Neural cell (in vitro differentiated cells): ENCODE results near the gene LGSN. TPM values are rescaled to one million over a fixed set of nuclear protein-coding genes. Genes with fewer than 3 reads are reported as not detected.

ENCODE experiments used
- H2AFZ ChIP-seq: fragments of 200-600, 300-800 bp; sonication (generic), shearing (Covaris generic); 2 replicates; pipeline ENCODE4 v1.6.0; 2014; ENCODE audit warnings: low read depth, mild to moderate bottlenecking, antibody characterized with exemption, low read length, moderate library complexity
- H3F3A ChIP-seq: fragments of 200-600 bp; shearing (Covaris generic); 2 replicates; pipeline ENCODE4 v1.6.1; 2016; ENCODE audit warnings: mild to moderate bottlenecking, moderate library complexity, mixed read lengths, antibody characterized with exemption, low read length; ENCODE audit not compliant: insufficient read depth, poor library complexity, severe bottlenecking
- H3K27ac ChIP-seq: fragments of 200-600, 300-800 bp; sonication (generic), shearing (Covaris generic); 2 replicates; pipeline ENCODE4 v1.5.1; 2014; ENCODE audit warnings: mild to moderate bottlenecking, low read length, moderate library complexity
- H3K27me3 ChIP-seq: fragments of 300-800, 200-600 bp; sonication (generic), shearing (Covaris generic); 2 replicates; pipeline ENCODE4 v1.6.0; 2014; ENCODE audit warnings: mild to moderate bottlenecking, low read depth, low read length, moderate library complexity; ENCODE audit not compliant: insufficient read depth
- H3K36me3 ChIP-seq: fragments of 300-800, 200-600 bp; sonication (generic), shearing (Covaris generic); 2 replicates; pipeline ENCODE4 v1.5.1; 2014; ENCODE audit warnings: mild to moderate bottlenecking, antibody characterized with exemption, low read length, moderate library complexity; ENCODE audit not compliant: insufficient read depth
- H3K4me2 ChIP-seq: fragments of 300-800, 200-600 bp; sonication (generic), shearing (Covaris generic); 2 replicates; pipeline ENCODE4 v1.6.0; 2014; ENCODE audit warnings: mild to moderate bottlenecking, low read length
- H3K4me3 ChIP-seq: fragments of 300-800, 200-600 bp; sonication (generic), shearing (Covaris generic); 2 replicates; pipeline ENCODE4 v1.5.1; 2014; ENCODE audit warnings: mild to moderate bottlenecking, low read length, moderate library complexity
- H3K79me2 ChIP-seq: fragments of 200-600 bp; shearing (Covaris generic); replicated peaks from 2 replicates; pipeline ENCODE4 v1.6.0; 2014; ENCODE audit warnings: mild to moderate bottlenecking, low read length, moderate library complexity; ENCODE audit not compliant: insufficient read depth
- H3K9ac ChIP-seq: fragments of 300-800, 200-600 bp; sonication (generic), shearing (Covaris generic); 2 replicates; pipeline ENCODE4 v1.6.1; 2016; ENCODE audit warnings: mild to moderate bottlenecking, low read length, mixed read lengths
- H3K9me2 ChIP-seq: fragments of 200-600 bp; shearing (Covaris generic); 2 replicates; pipeline ENCODE4 v1.6.1; 2016; ENCODE audit warnings: mild to moderate bottlenecking, low read length, mixed read lengths; ENCODE audit not compliant: insufficient read depth
- H3K9me3 ChIP-seq: fragments of 200-600, 300-800 bp; sonication (generic), shearing (Covaris generic); 2 replicates; pipeline ENCODE4 v1.6.1; 2016; ENCODE audit warnings: mild to moderate bottlenecking, mixed run types, low read length, moderate library complexity, mixed read lengths
- H4K20me1 ChIP-seq: fragments of 200-600 bp; shearing (Covaris generic); 2 replicates; pipeline ENCODE4 v1.6.1; 2016; ENCODE audit warnings: mild to moderate bottlenecking, mixed run types; ENCODE audit not compliant: insufficient read depth
- EP300 ChIP-seq: fragments of 450-650 bp; conservative IDR thresholded peaks from 2 replicates; pipeline ENCODE4 v1.6.1; 2014; ENCODE audit warnings: antibody characterized with exemption, mild to moderate bottlenecking, moderate library complexity; ENCODE audit not compliant: poor library complexity, severe bottlenecking
- EZH2 ChIP-seq: fragments of 200-600, 300-800 bp; shearing (Covaris generic), sonication (generic); IDR thresholded peaks from 2 replicates; pipeline ENCODE4 v1.6.1; 2014; ENCODE audit warnings: antibody characterized with exemption, low read length, borderline replicate concordance, mild to moderate bottlenecking; ENCODE audit not compliant: insufficient read depth, poor library complexity, severe bottlenecking
- MXI1 ChIP-seq: fragments of 450-650 bp; conservative IDR thresholded peaks from 2 replicates; pipeline ENCODE4 v1.6.1; 2014; ENCODE audit warnings: antibody characterized with exemption, mild to moderate bottlenecking; ENCODE audit not compliant: poor library complexity, severe bottlenecking
- POLR2AphosphoS5 ChIP-seq: IDR thresholded peaks from 2 replicates; pipeline ENCODE4 v1.6.1; 2012
- RAD21 ChIP-seq: fragments of 450-650 bp; conservative IDR thresholded peaks from 2 replicates; pipeline ENCODE4 v1.6.1; 2014; ENCODE audit warnings: antibody characterized with exemption, mild to moderate bottlenecking, moderate library complexity
- REST ChIP-seq: IDR thresholded peaks from 2 replicates; pipeline ENCODE4 v1.6.1; 2012; ENCODE audit warnings: borderline replicate concordance
- SMC3 ChIP-seq: fragments of 450-650 bp; conservative IDR thresholded peaks from 2 replicates; pipeline ENCODE4 v1.6.1; 2014; ENCODE audit warnings: antibody characterized with exemption, mild to moderate bottlenecking, moderate library complexity; ENCODE audit not compliant: poor library complexity
- TAF1 ChIP-seq: IDR thresholded peaks from 2 replicates; pipeline ENCODE4 v1.6.1; 2012; ENCODE audit warnings: low read depth
- polyA plus RNA-seq: library from polyadenylated mRNA; depleted of rRNA; stranded (reverse); fragments of >200 nt; gene quantifications from 2 replicates; pipeline ENCODE4 v1.2.3, GENCODE V29; 2014
- TF ChIP-seq, protein P1 (sequence below): fragments of 450-650 bp; IDR thresholded peaks from 2 replicates; pipeline ENCODE4 v1.5.1; 2014; ENCODE audit warnings: antibody characterized with exemption, mild to moderate bottlenecking, moderate library complexity; ENCODE audit not compliant: poor library complexity, severe bottlenecking

The LGSN gene
- polyA plus RNA-seq, 1 donor from 2014 or later: not detected

- no peak overlapping the region for H3K27ac ChIP-seq
- H3K4me2 ChIP-seq: no peak overlapping the region
- H3K79me2 ChIP-seq: no peaks in the 10 kb centered on the region
- no peaks in the 10 kb centered on the region for H3F3A ChIP-seq
- no peaks in the 10 kb centered on the region for H4K20me1 ChIP-seq
- no peak overlapping the region for H3K9ac ChIP-seq
- H2AFZ ChIP-seq: no peak overlapping the region
- no peak overlapping the region for H3K4me3 ChIP-seq
- H3K27me3 ChIP-seq: no peaks in the 10 kb centered on the region
- H3K9me2 ChIP-seq: no peaks in the 10 kb centered on the region
- TF ChIP-seq POLR2AphosphoS5 (no peak), EZH2 (no peak), EP300 (no peak), MXI1 (no peak), REST (no peak)
- TF ChIP-seq, protein P1, sequence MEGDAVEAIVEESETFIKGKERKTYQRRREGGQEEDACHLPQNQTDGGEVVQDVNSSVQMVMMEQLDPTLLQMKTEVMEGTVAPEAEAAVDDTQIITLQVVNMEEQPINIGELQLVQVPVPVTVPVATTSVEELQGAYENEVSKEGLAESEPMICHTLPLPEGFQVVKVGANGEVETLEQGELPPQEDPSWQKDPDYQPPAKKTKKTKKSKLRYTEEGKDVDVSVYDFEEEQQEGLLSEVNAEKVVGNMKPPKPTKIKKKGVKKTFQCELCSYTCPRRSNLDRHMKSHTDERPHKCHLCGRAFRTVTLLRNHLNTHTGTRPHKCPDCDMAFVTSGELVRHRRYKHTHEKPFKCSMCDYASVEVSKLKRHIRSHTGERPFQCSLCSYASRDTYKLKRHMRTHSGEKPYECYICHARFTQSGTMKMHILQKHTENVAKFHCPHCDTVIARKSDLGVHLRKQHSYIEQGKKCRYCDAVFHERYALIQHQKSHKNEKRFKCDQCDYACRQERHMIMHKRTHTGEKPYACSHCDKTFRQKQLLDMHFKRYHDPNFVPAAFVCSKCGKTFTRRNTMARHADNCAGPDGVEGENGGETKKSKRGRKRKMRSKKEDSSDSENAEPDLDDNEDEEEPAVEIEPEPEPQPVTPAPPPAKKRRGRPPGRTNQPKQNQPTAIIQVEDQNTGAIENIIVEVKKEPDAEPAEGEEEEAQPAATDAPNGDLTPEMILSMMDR: no peak
- no peaks in the 10 kb centered on the region for H3K9me3 ChIP-seq
- H3K36me3 ChIP-seq: no peaks in the 10 kb centered on the region
These were observed 27.8 kb upstream of the LGSN start for GRCh38 chr6:63347599-63347998.

DNA sequence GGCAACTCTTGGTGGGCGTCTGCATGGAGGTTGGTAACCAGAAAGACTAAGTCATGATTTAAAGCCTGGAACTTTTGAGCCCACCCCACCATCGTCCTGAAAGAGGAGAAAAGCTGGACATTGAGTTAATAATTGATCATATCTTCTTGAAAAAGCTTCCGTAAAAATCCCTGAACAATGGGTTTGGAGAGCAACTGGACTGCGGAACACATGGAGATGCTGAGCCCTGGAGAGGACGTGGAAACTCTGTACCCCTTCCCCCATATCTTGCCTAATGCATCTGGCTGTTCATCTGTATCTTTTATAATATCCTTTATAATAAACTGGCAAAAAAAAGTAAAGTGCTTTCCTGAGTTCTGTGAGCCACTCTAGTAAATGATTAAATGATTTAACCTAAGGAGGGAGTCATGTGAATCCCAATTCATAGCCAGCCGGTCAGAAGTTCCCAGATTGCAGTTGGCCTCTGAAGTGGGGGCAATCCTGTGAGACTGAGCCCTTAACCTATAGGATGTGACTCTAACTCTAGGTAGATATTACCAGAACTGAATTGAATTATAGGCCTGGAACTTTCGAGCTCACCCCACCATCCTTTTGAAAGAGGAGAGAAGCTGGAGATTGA, 26.5 kb upstream of the LGSN start:
- H3K79me2 ChIP-seq: no peaks in the 10 kb centered on the region
- no peaks in the 10 kb centered on the region for H3K9me2 ChIP-seq
- H3K4me2 ChIP-seq: no peak overlapping the region
- no peaks in the 10 kb centered on the region for H3K36me3 ChIP-seq
- H3K27me3 ChIP-seq: no peaks in the 10 kb centered on the region
- H3K4me3 ChIP-seq: no peak overlapping the region
- H3K9ac ChIP-seq: no peak overlapping the region
- H3K9me3 ChIP-seq: no peaks in the 10 kb centered on the region
- H3K27ac ChIP-seq: no peak overlapping the region
- H2AFZ ChIP-seq: no peak overlapping the region
- TF ChIP-seq REST: no peak
- no peak for TF ChIP-seq MXI1
- TF ChIP-seq, protein P1: no peak
- no peak for TF ChIP-seq TAF1
- TF ChIP-seq EP300: no peak
- no peak for TF ChIP-seq SMC3
- no peak for TF ChIP-seq EZH2
- no peak for TF ChIP-seq POLR2AphosphoS5
- no peak for TF ChIP-seq RAD21
- H3F3A ChIP-seq: no peaks in the 10 kb centered on the region
- no peaks in the 10 kb centered on the region for H4K20me1 ChIP-seq
